Temporal lobe (tissue), 1 donor: ENCODE results near the gene EGR2. TPM values are rescaled to one million over a fixed set of nuclear protein-coding genes. Genes with fewer than 3 reads are reported as not detected.

Experiments
- total RNA-seq: library from RNA; depleted of rRNA; stranded (reverse); fragments of >200 nt; gene quantifications from one replicate; pipeline ENCODE4 v1.2.3, GENCODE V29; 2014

Gene EGR2
- total RNA-seq, 1 donor from 2014 or later = 0.74 TPM

Other genes starting within 250 kb of the EGR2 start
- gene ADO, start 11.6 kb downstream of the EGR2 start, total RNA-seq = 29.7 TPM